Right ventricle myocardium inferior (tissue), 1 donor: ENCODE data around the gene OLFML1. TPM values are rescaled to one million over a fixed set of nuclear protein-coding genes. Genes with fewer than 3 reads are reported as not detected.
"Not testable (repeated sequence)": the region's sequence is repeated elsewhere in the genome, so short reads cannot be mapped to it uniquely, and the experiment has no call there.

Source experiments
- ATAC-seq: fragments of 200-7000 bp; cut with Tn5 transposase; one replicate; pipeline ENCODE4 v1.9.1; 2020; ENCODE audit warnings: mild to moderate bottlenecking, moderate library complexity
- DNase-seq: peaks from one replicate; pipeline ENCODE4 v3.0.0; 2021; ENCODE audit errors: missing footprints
- intact Hi-C: fragments of 100-400 bp; cut with DNase I; formaldehyde crosslinking; loops from one replicate; pipeline ENCODE4 v1.11.0; 2022
- total RNA-seq: library from RNA; stranded (reverse); fragmentation: NEBNext Ultra II Directional; extraction: Animal tissue kit (Norgen Biotek cat#: 25700); gene quantifications from one replicate; pipeline ENCODE4 v1.2.1, GENCODE V29; 2021
- donor health status: DM: no; HTN: yes; CAD: no; lungs with severe emphysema.

OLFML1 gene
- total RNA-seq, 1 donor from 2014 or later: 8.5 TPM

- DNase-seq: no peak
- no peak for ATAC-seq
- intact Hi-C loops: no loop called here
Measured at GRCh38 chr11:7501251-7501650, 15.9 kb downstream of the OLFML1 start.

DNA sequence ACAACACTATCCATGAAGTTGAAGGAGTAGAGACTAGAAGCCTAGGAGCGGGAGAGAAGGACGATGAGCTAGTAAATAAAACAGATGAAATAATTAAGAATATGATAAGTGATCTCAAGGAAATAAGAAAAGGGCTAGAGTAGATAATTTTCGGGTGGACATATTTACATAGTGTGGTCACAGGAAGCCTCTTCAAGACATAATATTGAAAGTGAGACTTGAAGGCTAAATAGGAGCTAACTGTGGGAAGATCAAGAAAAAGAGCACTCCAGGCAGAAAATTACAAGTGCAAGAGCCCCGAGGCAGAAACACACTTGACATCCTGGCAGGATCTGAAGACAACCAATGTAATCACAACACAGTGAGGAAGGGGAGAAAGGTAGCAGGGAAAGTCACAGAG, 16.6 kb downstream of the OLFML1 start:
- intact Hi-C loops: no loop called here
- DNase-seq: no peak
- no peak for ATAC-seq

- intact Hi-C loops: no loop called here
- ATAC-seq (no peak), DNase-seq (no peak)
Measured at GRCh38 chr11:7506243-7506642, 20.9 kb downstream of the OLFML1 start.

DNA sequence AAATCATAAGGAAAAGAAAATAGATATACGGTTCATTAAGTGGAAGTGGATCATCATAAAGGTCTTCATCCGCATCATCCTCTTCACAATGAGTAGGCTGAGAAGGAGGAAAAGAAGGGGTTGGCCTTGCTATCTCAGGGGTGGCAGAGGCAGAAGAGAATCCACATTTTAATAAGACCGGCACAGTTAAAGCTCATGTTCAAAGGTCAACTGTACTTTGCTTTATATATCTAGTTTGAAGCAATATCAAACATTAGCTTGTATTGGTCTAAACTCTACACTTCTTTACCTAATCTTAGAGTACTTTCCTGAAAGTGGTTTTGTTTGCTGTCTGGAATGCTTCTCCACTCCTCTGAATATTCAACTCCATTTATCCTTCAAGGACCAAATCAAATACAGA, 22.8 kb downstream of the OLFML1 start:
- intact Hi-C loops: no loop called here
- no peak for DNase-seq

DNA sequence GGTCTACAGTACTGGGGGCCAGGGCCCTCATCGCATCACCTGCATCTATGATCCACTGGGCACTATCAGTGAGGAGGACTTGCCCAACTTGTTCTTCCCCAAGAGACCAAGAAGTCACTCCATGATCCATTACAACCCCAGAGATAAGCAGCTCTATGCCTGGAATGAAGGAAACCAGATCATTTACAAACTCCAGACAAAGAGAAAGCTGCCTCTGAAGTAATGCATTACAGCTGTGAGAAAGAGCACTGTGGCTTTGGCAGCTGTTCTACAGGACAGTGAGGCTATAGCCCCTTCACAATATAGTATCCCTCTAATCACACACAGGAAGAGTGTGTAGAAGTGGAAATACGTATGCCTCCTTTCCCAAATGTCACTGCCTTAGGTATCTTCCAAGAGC, 24.7 kb downstream of the OLFML1 start:
- intact Hi-C loops: loop anchor here (5.0 kb wide), 2 partner anchors 47 to 62 kb away; no protein-coding TSS in a partner anchor
- ATAC-seq: no peak
- no peak for DNase-seq

More for the DNA sequence above, 22.8 kb downstream of the OLFML1 start:
- ATAC-seq: no peak

GRCh38 chr11:7511401-7511800, 26.1 kb downstream of the OLFML1 start:
- intact Hi-C loops: loop anchor here (5.0 kb wide), 2 partner anchors 46 to 61 kb away; no protein-coding TSS in a partner anchor
- no peak for DNase-seq
- ATAC-seq: peak; percentile 18

- intact Hi-C loops: loop anchor here (2.0 to 5.0 kb wide), 3 partner anchors 45 to 144 kb away; no protein-coding TSS in a partner anchor
- peak; percentile 73 for ATAC-seq
- DNase-seq: peak; percentile 91
Measured at GRCh38 chr11:7512525-7513233, 27.4 kb downstream of the OLFML1 start.

DNA sequence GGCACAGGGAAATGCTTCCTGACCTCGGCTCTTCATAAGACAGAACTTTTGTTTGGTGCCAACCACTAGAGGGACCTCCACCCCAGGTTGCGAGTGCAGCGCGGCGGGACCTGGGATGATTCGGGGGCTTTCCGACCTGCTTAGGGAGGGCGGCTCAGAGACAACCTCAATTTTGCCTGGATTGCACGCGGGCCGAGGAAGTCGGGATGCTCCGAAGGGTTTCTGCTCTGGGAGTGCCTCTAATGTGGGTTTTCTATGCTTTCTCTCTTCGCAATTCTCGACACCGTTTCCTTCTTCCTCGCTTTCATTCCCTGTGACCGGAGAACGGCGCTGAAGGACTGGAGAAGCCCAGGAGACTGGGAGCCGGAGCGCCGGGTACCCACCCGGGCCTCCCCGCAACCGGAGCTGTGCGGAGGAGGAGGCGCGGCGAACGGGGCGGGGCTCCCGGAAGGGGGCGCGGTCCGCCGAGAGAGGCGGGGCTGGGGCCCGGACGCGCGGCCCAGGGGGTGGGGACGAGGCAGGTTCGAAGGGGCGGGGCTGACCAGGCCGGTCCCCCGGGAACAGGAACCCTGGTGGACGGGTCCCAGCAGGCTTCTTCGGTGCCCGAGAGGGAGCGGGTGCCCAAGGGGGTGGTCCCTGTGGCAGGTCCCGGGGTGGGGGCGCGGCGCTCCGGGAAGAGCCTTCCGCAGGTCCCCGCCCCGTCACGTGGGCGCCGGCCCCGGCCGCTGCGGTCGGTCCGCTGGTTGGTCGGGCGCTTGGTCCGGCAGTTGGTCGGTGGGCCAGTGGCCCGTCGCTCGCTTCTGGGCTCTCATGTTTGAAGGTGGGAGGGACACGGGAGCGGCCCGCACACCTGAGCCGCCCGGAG, 28.2 kb downstream of the OLFML1 start, which contains the start of gene PPFIBP2:
Gene PPFIBP2 (plus strand): TSS at position 766 of the 865 bp plus-strand sequence. CDS start 35,477 bp downstream, outside the sequence.
- intact Hi-C loops: loop anchor here (2.0 to 5.0 kb wide), 3 partner anchors 44 to 143 kb away; no protein-coding TSS in a partner anchor
- peak; percentile 93 for DNase-seq
- ATAC-seq: peak; percentile 93

GRCh38 chr11:7514099-7514591, 28.8 kb downstream of the OLFML1 start:
- intact Hi-C loops: loop anchor here (5.0 kb wide), 2 partner anchors 43 to 58 kb away; no protein-coding TSS in a partner anchor
- no peak for DNase-seq
- peak; percentile 2 for ATAC-seq

DNA sequence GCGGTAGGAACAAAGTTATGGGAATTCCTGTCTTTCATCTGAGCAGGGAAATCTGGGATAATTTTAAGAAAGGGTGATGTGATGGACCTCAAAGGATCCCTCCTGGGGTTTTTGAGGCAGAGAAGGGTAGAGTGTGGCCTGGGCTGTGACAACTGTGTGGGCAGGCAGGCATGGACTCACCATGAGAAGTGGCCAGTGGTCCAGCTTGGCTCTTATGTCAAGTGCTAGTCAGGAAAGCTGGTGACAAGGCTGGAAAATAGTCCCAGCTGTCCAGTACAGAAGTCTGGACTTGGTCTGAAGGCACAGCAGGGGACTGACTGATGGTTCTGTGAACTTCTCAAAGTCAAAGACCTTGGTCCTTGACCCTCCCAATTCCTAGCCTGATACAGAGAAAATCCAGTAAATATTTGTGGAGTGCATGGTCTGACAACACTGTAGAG, 30.2 kb downstream of the OLFML1 start:
- ATAC-seq: no peak
- DNase-seq: no peak
- intact Hi-C loops: no loop called here

GRCh38 chr11:7516475-7516874, 31.2 kb downstream of the OLFML1 start:
- intact Hi-C loops: no loop called here
- DNase-seq: no peak
- no peak for ATAC-seq

GRCh38 chr11:7517743-7518142, 32.4 kb downstream of the OLFML1 start:
- DNase-seq, ATAC-seq, intact Hi-C loops: not testable (repeated sequence)

GRCh38 chr11:7518811-7519562, 33.7 kb downstream of the OLFML1 start:
- ATAC-seq (no peak), DNase-seq (no peak)
- intact Hi-C loops: no loop called here

GRCh38 chr11:7520011-7520942, 35.0 kb downstream of the OLFML1 start:
- ATAC-seq (no peak), DNase-seq (no peak)
- intact Hi-C loops: no loop called here

GRCh38 chr11:7520981-7521487, 35.7 kb downstream of the OLFML1 start:
- intact Hi-C loops: no loop called here
- peak; percentile 24 for ATAC-seq
- no peak for DNase-seq

DNA sequence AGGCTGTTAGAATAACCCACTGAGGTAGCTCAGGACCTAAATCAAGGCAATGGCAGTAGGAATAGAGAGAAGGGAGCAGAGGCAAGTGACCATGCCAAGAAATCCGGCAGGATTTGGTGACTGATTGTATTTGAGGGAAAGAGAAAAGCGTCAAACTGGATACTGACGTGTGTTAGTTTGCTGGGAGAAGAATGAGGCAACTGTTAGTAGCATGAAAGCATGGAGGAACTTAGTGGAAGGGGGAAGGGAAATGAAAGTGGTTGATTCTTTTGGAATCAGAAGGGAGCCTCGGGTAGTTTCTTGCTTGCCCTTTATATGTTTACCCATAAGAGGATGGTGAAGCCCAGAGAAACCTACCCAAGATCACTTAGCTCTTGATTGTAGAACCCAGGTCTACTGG, 36.8 kb downstream of the OLFML1 start:
- no peak for ATAC-seq
- intact Hi-C loops: no loop called here
- no peak for DNase-seq

DNA sequence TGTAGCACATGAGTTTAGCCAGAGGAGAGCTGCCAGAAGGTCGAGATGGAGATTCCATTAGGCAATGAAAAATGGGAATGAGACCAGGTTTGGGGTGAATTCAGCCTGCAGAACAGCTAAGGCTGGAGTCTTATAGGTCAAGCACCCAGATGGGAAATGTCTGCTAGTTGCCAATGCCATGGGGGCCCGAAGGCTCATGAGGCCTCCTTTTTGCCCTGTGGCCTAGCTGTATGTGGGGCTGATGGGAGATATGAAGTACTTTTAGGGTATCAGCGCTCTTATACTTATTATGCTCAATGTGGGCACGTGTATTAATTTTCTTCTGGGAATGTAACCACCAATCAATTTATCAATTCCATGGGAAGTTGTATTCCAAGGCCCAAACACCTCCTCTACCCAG, 37.2 kb downstream of the OLFML1 start:
- intact Hi-C loops: no loop called here
- ATAC-seq: no peak

More for the DNA sequence above, 37.2 kb downstream of the OLFML1 start:
- no peak for DNase-seq
